Mononuclear cell (primary cell): Measurements from ENCODE around the gene ADNP. TPM values are rescaled to one million over a fixed set of nuclear protein-coding genes. Genes with fewer than 3 reads are reported as not detected.

ENCODE experiments used
- H3K27me3 ChIP-seq: 2 replicates; pipeline ENCODE4 v1.6.0; 2011; ENCODE audit warnings: low read length, control low read depth; ENCODE audit not compliant: insufficient read depth
- H3K4me1 ChIP-seq: 2 replicates; pipeline ENCODE4 v1.5.1; 2011; ENCODE audit warnings: mild to moderate bottlenecking, low read length, control low read depth; ENCODE audit not compliant: insufficient read depth
- H3K4me3 ChIP-seq: 2 replicates; pipeline ENCODE4 v1.5.1; 2011; ENCODE audit warnings: mild to moderate bottlenecking, low read length, moderate library complexity
- H3K9me3 ChIP-seq: 2 replicates; pipeline ENCODE4 v1.5.1; 2011; ENCODE audit warnings: low read depth, mild to moderate bottlenecking, control low read depth, low read length
- total RNA-seq: library from RNA; depleted of rRNA; stranded (reverse); fragments of >200 nt; gene quantifications from one replicate; pipeline ENCODE4 v1.2.3, GENCODE V29; 2012

ADNP gene
- total RNA-seq, 1 donor = 44.5 TPM

GRCh38 chr20:50859161-50859560 lies 72.1 kb downstream of the ADNP start:
- Histone ChIP-seq H3K27me3 (no peaks in the 10 kb centered on the region), H3K4me3 (no peak overlapping the region), H3K9me3 (no peaks in the 10 kb centered on the region)

GRCh38 chr20:50858525-50858924 lies 72.7 kb downstream of the ADNP start:
- Histone ChIP-seq H3K4me3 (no peak overlapping the region), H3K9me3 (no peaks in the 10 kb centered on the region), H3K27me3 (no peaks in the 10 kb centered on the region), H3K4me1 (no peaks in the 10 kb centered on the region)

More at GRCh38 chr20:50859161-50859560, 72.1 kb downstream of the ADNP start:
- no peaks in the 10 kb centered on the region for H3K4me1 ChIP-seq

GRCh38 chr20:50857348-50857747 lies 73.9 kb downstream of the ADNP start:
- no peaks in the 10 kb centered on the region for H3K27me3 ChIP-seq
- no peak overlapping the region for H3K4me3 ChIP-seq
- no peaks in the 10 kb centered on the region for H3K4me1 ChIP-seq
- H3K9me3 ChIP-seq = no peaks in the 10 kb centered on the region

GRCh38 chr20:50856475-50857041 lies 74.7 kb downstream of the ADNP start:
- H3K4me3 ChIP-seq = no peak overlapping the region
- no peaks in the 10 kb centered on the region for H3K9me3 ChIP-seq
- H3K4me1 ChIP-seq = no peaks in the 10 kb centered on the region
- H3K27me3 ChIP-seq = no peaks in the 10 kb centered on the region

GRCh38 chr20:50855498-50856474 lies 75.5 kb downstream of the ADNP start:
- Histone ChIP-seq H3K4me1 (no peaks in the 10 kb centered on the region), H3K9me3 (no peaks in the 10 kb centered on the region), H3K27me3 (no peaks in the 10 kb centered on the region), H3K4me3 (no peak overlapping the region)

GRCh38 chr20:50854506-50855249 lies 76.6 kb downstream of the ADNP start:
- H3K27me3 ChIP-seq = no peaks in the 10 kb centered on the region
- no peak overlapping the region for H3K4me3 ChIP-seq
- no peaks in the 10 kb centered on the region for H3K9me3 ChIP-seq
- no peaks in the 10 kb centered on the region for H3K4me1 ChIP-seq

- no peak overlapping the region for H3K4me3 ChIP-seq
- no peaks in the 10 kb centered on the region for H3K27me3 ChIP-seq
- H3K4me1 ChIP-seq = no peaks in the 10 kb centered on the region
- no peaks in the 10 kb centered on the region for H3K9me3 ChIP-seq
Observed at GRCh38 chr20:50852085-50852484, 79.2 kb downstream of the ADNP start.

GRCh38 chr20:50850721-50851286 lies 80.4 kb downstream of the ADNP start:
- Histone ChIP-seq H3K4me3 (no peak overlapping the region), H3K9me3 (no peaks in the 10 kb centered on the region), H3K4me1 (no peaks in the 10 kb centered on the region), H3K27me3 (no peaks in the 10 kb centered on the region)

- Histone ChIP-seq H3K4me3 (no peak overlapping the region), H3K9me3 (no peaks in the 10 kb centered on the region), H3K27me3 (no peaks in the 10 kb centered on the region), H3K4me1 (no peaks in the 10 kb centered on the region)
Observed at GRCh38 chr20:50848846-50849673, 82.2 kb downstream of the ADNP start.

GRCh38 chr20:50848341-50848808 lies 82.9 kb downstream of the ADNP start:
- Histone ChIP-seq H3K4me1 (no peaks in the 10 kb centered on the region), H3K9me3 (no peaks in the 10 kb centered on the region), H3K4me3 (no peak overlapping the region), H3K27me3 (no peaks in the 10 kb centered on the region)

- Histone ChIP-seq H3K27me3 (no peaks in the 10 kb centered on the region), H3K4me3 (no peak overlapping the region), H3K4me1 (no peaks in the 10 kb centered on the region), H3K9me3 (no peaks in the 10 kb centered on the region)
Observed at GRCh38 chr20:50845566-50846215, 85.5 kb downstream of the ADNP start.

GRCh38 chr20:50844430-50845100 lies 86.7 kb downstream of the ADNP start:
- Histone ChIP-seq H3K9me3 (no peaks in the 10 kb centered on the region), H3K4me1 (no peaks in the 10 kb centered on the region), H3K27me3 (no peaks in the 10 kb centered on the region), H3K4me3 (no peak overlapping the region)
